Eye (tissue), 1 donor: Measurements from ENCODE around the gene ECSIT.
"Not testable (repeated sequence)": the region's sequence is repeated elsewhere in the genome, so short reads cannot be mapped to it uniquely, and the experiment has no call there.

Experiments used
- DNase-seq: peaks from one replicate; pipeline ENCODE4 v3.0.0-alpha.2; 2015

ECSIT gene

GRCh38 chr19:11475343-11475742 lies 53.6 kb downstream of the ECSIT start:
- not testable (repeated sequence) for DNase-seq

GRCh38 chr19:11473725-11474124 lies 55.2 kb downstream of the ECSIT start:
- DNase-seq = no peak

- DNase-seq = not testable (repeated sequence)
These were observed 60.6 kb downstream of the ECSIT start for GRCh38 chr19:11468266-11468845.

- DNase-seq = peak; percentile 54
These were observed 63.3 kb downstream of the ECSIT start for GRCh38 chr19:11465600-11465999.

- DNase-seq = no peak
These were observed 64.3 kb downstream of the ECSIT start for GRCh38 chr19:11464333-11465265.

GRCh38 chr19:11463391-11463790 lies 65.5 kb downstream of the ECSIT start:
- no peak for DNase-seq

- DNase-seq = no peak
These were observed 67.5 kb downstream of the ECSIT start for GRCh38 chr19:11461453-11461852.

GRCh38 chr19:11460207-11460606 lies 68.7 kb downstream of the ECSIT start:
- no peak for DNase-seq

- DNase-seq = not testable (repeated sequence)
These were observed 70.0 kb downstream of the ECSIT start for GRCh38 chr19:11458912-11459311.

GRCh38 chr19:11458236-11458900 lies 70.6 kb downstream of the ECSIT start:
- no peak for DNase-seq

- no peak for DNase-seq
These were observed 71.1 kb downstream of the ECSIT start for GRCh38 chr19:11457831-11458230.

- no peak for DNase-seq
These were observed 71.8 kb downstream of the ECSIT start for GRCh38 chr19:11457115-11457514.

- no peak for DNase-seq
These were observed 72.3 kb downstream of the ECSIT start for GRCh38 chr19:11456659-11457058.
